HFFc6 (cell line): ENCODE results near the gene PANK1. TPM values are rescaled to one million over a fixed set of nuclear protein-coding genes. Genes with fewer than 3 reads are reported as not detected.
A peak's percentile ranks its signal among the peaks of the same experiment; 100 is the strongest.

ENCODE experiments used
- DNase-seq: peaks from one replicate; pipeline ENCODE4 v3.0.0-alpha.2; 2018
- H3K27ac Mint-ChIP-seq: 2 replicates; pipeline ENCODE4 v1.8.0; 2020; ENCODE audit warnings: mild to moderate bottlenecking, mixed read lengths
- H3K27me3 Mint-ChIP-seq: 2 replicates; pipeline ENCODE4 v1.8.0; 2021; ENCODE audit warnings: mild to moderate bottlenecking, moderate library complexity, mixed read lengths; ENCODE audit not compliant: insufficient read depth
- H3K36me3 Mint-ChIP-seq: 2 replicates; pipeline ENCODE4 v1.8.0; 2021; ENCODE audit warnings: low read depth, mixed read lengths
- H3K4me1 Mint-ChIP-seq: 2 replicates; pipeline ENCODE4 v1.8.0; 2020; ENCODE audit warnings: low read depth, mixed read lengths
- H3K4me3 Mint-ChIP-seq: 2 replicates; pipeline ENCODE4 v1.8.0; 2020; ENCODE audit warnings: mild to moderate bottlenecking, moderate library complexity, mixed read lengths
- H3K9me3 Mint-ChIP-seq: 2 replicates; pipeline ENCODE4 v1.8.0; 2020; ENCODE audit warnings: mild to moderate bottlenecking, mixed read lengths
- total RNA-seq, 6 experiments: library from RNA; stranded (reverse); fragmentation: NEBNext Ultra II Directional; extraction: Animal tissue kit (Norgen Biotek cat#: 25700); gene quantifications; 2 replicates in 1 of 6; 3 replicates in 5 of 6; pipeline ENCODE4 v1.2.3, GENCODE V29; 2021
- TF ChIP-seq, protein P1 (sequence below): fragments of 200-600 bp; sonication (generic); IDR thresholded peaks from 2 replicates; pipeline ENCODE4 v1.5.0; 2021; ENCODE audit warnings: antibody characterized with exemption, mild to moderate bottlenecking

Gene PANK1
- total RNA-seq, 6 experiments from 2014 or later: 3.8 to 4.7 (median 4.3) TPM

DNA sequence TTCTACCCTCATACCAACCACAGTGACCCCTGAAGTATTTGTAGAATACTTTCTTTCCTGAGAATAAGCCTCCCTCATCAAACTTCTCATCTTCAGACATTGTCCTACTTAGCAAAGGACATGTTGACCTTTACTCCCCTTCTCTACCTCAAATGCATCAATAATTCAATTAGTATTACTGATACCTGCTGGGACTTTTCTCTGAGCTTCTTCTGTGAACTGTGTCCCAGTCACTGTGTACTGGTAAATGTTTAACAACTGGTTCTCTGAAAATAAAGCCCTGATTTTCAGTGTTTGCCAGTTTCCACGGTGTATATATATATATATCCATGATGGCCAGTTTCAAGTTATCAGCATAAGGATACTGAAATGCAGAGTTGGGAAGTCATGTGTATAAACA, 12.2 kb downstream of the PANK1 start:
- no peaks in the 10 kb centered on the region for H3K27me3 Mint-ChIP-seq
- no peak overlapping the region for H3K4me3 Mint-ChIP-seq
- TF ChIP-seq, protein P1, sequence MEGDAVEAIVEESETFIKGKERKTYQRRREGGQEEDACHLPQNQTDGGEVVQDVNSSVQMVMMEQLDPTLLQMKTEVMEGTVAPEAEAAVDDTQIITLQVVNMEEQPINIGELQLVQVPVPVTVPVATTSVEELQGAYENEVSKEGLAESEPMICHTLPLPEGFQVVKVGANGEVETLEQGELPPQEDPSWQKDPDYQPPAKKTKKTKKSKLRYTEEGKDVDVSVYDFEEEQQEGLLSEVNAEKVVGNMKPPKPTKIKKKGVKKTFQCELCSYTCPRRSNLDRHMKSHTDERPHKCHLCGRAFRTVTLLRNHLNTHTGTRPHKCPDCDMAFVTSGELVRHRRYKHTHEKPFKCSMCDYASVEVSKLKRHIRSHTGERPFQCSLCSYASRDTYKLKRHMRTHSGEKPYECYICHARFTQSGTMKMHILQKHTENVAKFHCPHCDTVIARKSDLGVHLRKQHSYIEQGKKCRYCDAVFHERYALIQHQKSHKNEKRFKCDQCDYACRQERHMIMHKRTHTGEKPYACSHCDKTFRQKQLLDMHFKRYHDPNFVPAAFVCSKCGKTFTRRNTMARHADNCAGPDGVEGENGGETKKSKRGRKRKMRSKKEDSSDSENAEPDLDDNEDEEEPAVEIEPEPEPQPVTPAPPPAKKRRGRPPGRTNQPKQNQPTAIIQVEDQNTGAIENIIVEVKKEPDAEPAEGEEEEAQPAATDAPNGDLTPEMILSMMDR: no peak
- no peak overlapping the region for H3K27ac Mint-ChIP-seq
- no peak for DNase-seq
- no peaks in the 10 kb centered on the region for H3K9me3 Mint-ChIP-seq
- peaks cover 18% of the 10 kb centered on the region for H3K4me1 Mint-ChIP-seq
- H3K36me3 Mint-ChIP-seq: 0 out of 2 replicates have a peak, but pooled peaks cover 8% of the 10 kb centered on the region

DNA sequence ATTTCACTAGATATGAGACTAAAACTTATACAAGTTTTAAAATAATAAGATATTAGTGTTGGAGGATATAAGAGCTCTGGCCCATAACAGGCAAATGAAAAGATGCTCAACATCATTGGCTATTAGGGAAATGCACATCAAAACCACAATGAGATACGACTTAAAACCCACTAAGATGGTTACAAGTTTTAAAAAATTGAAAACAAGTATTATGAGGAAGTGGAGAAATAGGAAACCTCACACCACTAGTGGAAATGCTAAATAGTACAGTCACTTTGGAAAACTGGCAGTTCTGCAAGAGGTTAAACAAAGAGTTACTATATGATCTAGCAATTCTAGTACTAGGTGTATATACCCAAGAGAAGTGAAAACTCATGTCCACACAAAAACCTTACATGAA, 17.2 kb downstream of the PANK1 start:
- no peak for DNase-seq
- Mint-ChIP-seq H3K36me3 (no peaks in the 10 kb centered on the region), H3K9me3 (no peaks in the 10 kb centered on the region), H3K27me3 (no peaks in the 10 kb centered on the region), H3K27ac (no peak overlapping the region), H3K4me3 (no peak overlapping the region), H3K4me1 (peaks cover 9% of the 10 kb centered on the region)
- TF ChIP-seq, protein P1: no peak

DNA sequence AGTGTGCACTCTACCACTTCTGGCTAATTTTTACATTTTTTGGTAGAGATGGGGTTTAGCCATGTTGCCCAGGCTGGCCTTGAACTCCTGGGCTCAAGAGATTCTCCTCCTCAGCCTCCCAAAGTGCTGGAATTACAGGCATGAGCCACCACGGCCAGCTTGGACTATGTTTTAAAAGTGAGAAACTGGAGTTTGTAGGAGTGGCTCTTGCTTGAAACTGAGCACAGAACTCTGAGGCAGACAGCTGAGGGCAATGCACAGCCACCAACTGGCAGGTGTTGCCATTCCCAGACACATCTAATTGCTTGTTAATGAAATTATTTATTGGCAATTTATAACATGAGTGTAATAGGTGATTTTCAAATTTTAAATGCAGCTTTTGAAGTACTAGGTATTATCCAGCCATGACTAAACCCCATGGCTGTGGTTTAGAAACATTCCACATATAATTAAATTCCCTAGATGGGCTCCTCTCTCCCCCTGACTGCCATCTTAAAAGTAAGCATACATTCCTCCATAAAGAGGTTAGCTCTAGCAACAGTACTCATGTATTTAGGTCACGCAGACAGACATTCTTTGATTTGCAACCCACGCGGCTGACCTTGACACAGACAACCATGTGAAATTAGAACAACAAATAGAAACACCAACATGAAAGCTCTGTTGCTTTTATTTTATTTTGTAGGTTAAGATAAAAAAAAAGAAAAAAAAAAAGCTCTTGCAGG, 19.8 kb downstream of the PANK1 start:
- peak; percentile 7 for DNase-seq
- H3K27ac Mint-ChIP-seq: no peak overlapping the region

DNA sequence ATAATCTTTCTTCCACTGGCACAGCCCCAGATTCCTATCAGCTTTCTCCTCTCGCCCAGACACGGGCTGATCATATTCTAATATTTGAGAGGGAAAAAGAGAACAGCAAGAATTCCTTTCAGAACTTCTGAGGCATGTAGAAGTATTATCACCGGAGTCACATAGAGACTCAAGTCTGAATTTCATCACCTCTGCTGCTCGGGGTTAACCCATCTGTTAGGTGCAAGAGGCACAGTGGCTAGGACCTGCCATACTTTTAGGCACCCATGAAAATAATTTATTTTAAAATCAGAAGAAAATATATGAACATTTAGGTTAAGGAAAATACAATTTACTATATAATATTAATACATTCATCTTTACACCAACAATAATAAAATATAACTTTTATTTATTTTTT, 21.0 kb downstream of the PANK1 start:
- Mint-ChIP-seq H3K9me3 (peaks cover 18% of the 10 kb centered on the region), H3K27me3 (no peaks in the 10 kb centered on the region), H3K4me3 (no peak overlapping the region), H3K36me3 (peaks cover 15% of the 10 kb centered on the region), H3K27ac (no peak overlapping the region), H3K4me1 (peaks cover 9% of the 10 kb centered on the region)
- TF ChIP-seq, protein P1: no peak
- no peak for DNase-seq

More for the DNA sequence above, 19.8 kb downstream of the PANK1 start:
- Mint-ChIP-seq H3K4me1 (peaks cover 9% of the 10 kb centered on the region), H3K9me3 (peaks cover 8% of the 10 kb centered on the region), H3K27me3 (no peaks in the 10 kb centered on the region), H3K36me3 (peaks cover 7% of the 10 kb centered on the region), H3K4me3 (no peak overlapping the region)
- TF ChIP-seq, protein P1: no peak

DNA sequence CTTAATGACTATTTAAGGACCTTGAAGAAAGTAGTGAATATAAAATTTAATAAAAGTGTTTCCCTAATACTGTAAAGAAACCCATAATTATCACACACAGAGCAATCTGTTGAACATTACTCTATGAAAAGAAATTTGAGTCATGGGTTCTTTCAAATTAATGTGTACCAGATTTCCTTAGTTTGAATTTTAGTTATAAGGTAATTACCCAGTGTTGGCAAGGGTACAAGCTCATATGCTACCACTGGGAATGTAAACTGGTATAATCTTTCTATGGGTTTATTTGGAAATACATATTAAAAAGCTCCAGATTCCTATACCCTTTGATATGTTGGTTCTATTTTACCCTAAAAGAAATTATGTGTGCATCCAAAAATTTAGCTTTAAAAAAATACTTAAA, 22.9 kb downstream of the PANK1 start:
- Mint-ChIP-seq H3K27ac (no peak overlapping the region), H3K4me1 (peaks cover 9% of the 10 kb centered on the region), H3K36me3 (peaks cover 15% of the 10 kb centered on the region), H3K27me3 (no peaks in the 10 kb centered on the region), H3K9me3 (peaks cover 18% of the 10 kb centered on the region), H3K4me3 (no peak overlapping the region)
- TF ChIP-seq, protein P1: no peak
- no peak for DNase-seq
